HEK293 (cell line): ENCODE results near the gene ATE1.
"Not testable (repeated sequence)": the region's sequence is repeated elsewhere in the genome, so short reads cannot be mapped to it uniquely, and the experiment has no call there.

Experiments
- CTCF ChIA-PET: fragments of 350-600 bp; formaldehyde crosslinking; extraction: SDS; loops from one replicate; lab custom pipeline; 2021; ENCODE audit warnings: antibody characterized with exemption; lab: Yijun Ruan, JAX
- POLR2A ChIA-PET: fragments of 300-600 bp; formaldehyde crosslinking; extraction: SDS; loops from one replicate; lab custom pipeline; 2020; ENCODE audit warnings: antibody characterized with exemption, inconsistent platforms; lab: Yijun Ruan, JAX
- H3K27ac ChIP-seq: fragments of 200-500 bp; sonication (Bioruptor generic); 2 replicates; pipeline ENCODE4 v1.5.1; 2014; ENCODE audit warnings: low read depth, low read length, control low read depth, inconsistent platforms; ENCODE audit errors: extremely low read depth
- H3K36me3 ChIP-seq, 2 experiments: fragments of 200-500 bp in 1 of 2; sonication (Bioruptor generic) in 1 of 2; 1 replicate in 1 of 2; 2 replicates in 1 of 2; pipeline ENCODE4 v1.5.1; 2014 to 2017; ENCODE audit warnings: inconsistent platforms in 2 of 2, low read length in 2 of 2; ENCODE audit not compliant: control insufficient read depth in 2 of 2, insufficient read depth in 1 of 2
- H3K4me1 ChIP-seq: fragments of 200-500 bp; sonication (Bioruptor generic); 2 replicates; pipeline ENCODE4 v1.5.1; 2014; ENCODE audit warnings: mild to moderate bottlenecking, low read length, inconsistent platforms; ENCODE audit not compliant: control insufficient read depth, insufficient read depth
- H3K4me3 ChIP-seq: 2 replicates; pipeline ENCODE4 v1.5.1; 2011; ENCODE audit warnings: low read depth, mild to moderate bottlenecking, control low read depth, low read length, moderate library complexity
- H3K9me3 ChIP-seq: fragments of 200-500 bp; sonication (Bioruptor generic); 2 replicates; pipeline ENCODE4 v1.5.1; 2014; ENCODE audit warnings: low read depth, low read length, inconsistent platforms; ENCODE audit not compliant: control insufficient read depth, insufficient read depth
- GLIS1 ChIP-seq: fragments of 450-650 bp; formaldehyde crosslinking; IDR thresholded peaks from 2 replicates; pipeline ENCODE4 v1.5.1; 2016; ENCODE audit warnings: missing biosample characterization, missing genetic modification characterization
- GLIS2 ChIP-seq: fragments of 450-650 bp; formaldehyde crosslinking; IDR thresholded peaks from 2 replicates; pipeline ENCODE4 v1.5.1; 2016; ENCODE audit warnings: missing biosample characterization, missing genetic modification characterization
- PRDM1 ChIP-seq: fragments of 450-650 bp; formaldehyde crosslinking; IDR thresholded peaks from 2 replicates; pipeline ENCODE4; 2016; ENCODE audit warnings: missing biosample characterization, missing genetic modification characterization
- YY1 ChIP-seq: fragments of 450-650 bp; formaldehyde crosslinking; IDR thresholded peaks from 2 replicates; pipeline ENCODE4 v1.5.1; 2018; ENCODE audit warnings: missing biosample characterization, missing genetic modification characterization
- ZBTB20 ChIP-seq: fragments of 450-650 bp; formaldehyde crosslinking; IDR thresholded peaks from 2 replicates; pipeline ENCODE4 v1.5.1; 2016; ENCODE audit warnings: missing biosample characterization, missing genetic modification characterization
- ZFP3 ChIP-seq: fragments of 450-650 bp; formaldehyde crosslinking; IDR thresholded peaks from 2 replicates; pipeline ENCODE4 v1.5.1; 2016; ENCODE audit warnings: low read depth, missing biosample characterization, missing genetic modification characterization
- ZNF10 ChIP-seq: fragments of 450-650 bp; formaldehyde crosslinking; IDR thresholded peaks from 2 replicates; pipeline ENCODE4 v1.5.1; 2017; ENCODE audit warnings: missing biosample characterization, missing genetic modification characterization
- ZNF248 ChIP-seq: fragments of 450-650 bp; formaldehyde crosslinking; IDR thresholded peaks from 2 replicates; pipeline ENCODE4 v1.5.1; 2017; ENCODE audit warnings: missing biosample characterization, missing genetic modification characterization
- ZNF274 ChIP-seq, 2 experiments: fragments of 200-500 bp in 1 of 2; fragments of 450-650 bp in 1 of 2; sonication (Bioruptor generic) in 1 of 2; formaldehyde crosslinking in 1 of 2; IDR thresholded peaks; 2 replicates each; pipeline versions ENCODE4 v1.5.1 to v1.6.1; 2014 to 2016; ENCODE audit warnings: borderline replicate concordance in 1 of 2, inconsistent platforms in 1 of 2, low read length in 1 of 2, missing biosample characterization in 1 of 2, missing genetic modification characterization in 1 of 2
- ZNF341 ChIP-seq: fragments of 450-650 bp; formaldehyde crosslinking; IDR thresholded peaks from 2 replicates; pipeline ENCODE4; 2016; ENCODE audit warnings: low read depth, missing biosample characterization, missing genetic modification characterization
- ZNF423 ChIP-seq: fragments of 450-650 bp; formaldehyde crosslinking; IDR thresholded peaks from 2 replicates; pipeline ENCODE4 v1.5.1; 2016; ENCODE audit warnings: missing biosample characterization, missing genetic modification characterization
- ZNF521 ChIP-seq: fragments of 450-650 bp; formaldehyde crosslinking; IDR thresholded peaks from 2 replicates; pipeline ENCODE4 v1.5.1; 2017; ENCODE audit warnings: missing biosample characterization, mild to moderate bottlenecking, missing genetic modification characterization
- ZNF530 ChIP-seq: fragments of 450-650 bp; formaldehyde crosslinking; IDR thresholded peaks from 2 replicates; pipeline ENCODE4 v1.5.1; 2016; ENCODE audit warnings: low read depth, missing biosample characterization, missing genetic modification characterization
- ZNF544 ChIP-seq: fragments of 450-650 bp; formaldehyde crosslinking; IDR thresholded peaks from 2 replicates; pipeline ENCODE4 v1.5.0; 2017; ENCODE audit warnings: missing biosample characterization, missing genetic modification characterization
- ZNF548 ChIP-seq: fragments of 450-650 bp; formaldehyde crosslinking; IDR thresholded peaks from 2 replicates; pipeline ENCODE4 v1.5.1; 2016; ENCODE audit warnings: missing biosample characterization, missing genetic modification characterization
- ZNF560 ChIP-seq: fragments of 450-650 bp; formaldehyde crosslinking; IDR thresholded peaks from 2 replicates; pipeline ENCODE4 v1.5.1; 2017; ENCODE audit warnings: missing biosample characterization, missing genetic modification characterization, borderline replicate concordance
- ZNF621 ChIP-seq: fragments of 450-650 bp; formaldehyde crosslinking; IDR thresholded peaks from 2 replicates; pipeline ENCODE4 v1.5.1; 2017; ENCODE audit warnings: missing biosample characterization, missing genetic modification characterization
- ZNF629 ChIP-seq: fragments of 450-650 bp; formaldehyde crosslinking; IDR thresholded peaks from 2 replicates; pipeline ENCODE4 v1.5.1; 2017; ENCODE audit warnings: missing biosample characterization, missing genetic modification characterization
- ZSCAN23 ChIP-seq: fragments of 450-650 bp; formaldehyde crosslinking; IDR thresholded peaks from 2 replicates; pipeline ENCODE4 v1.5.1; 2016; ENCODE audit warnings: missing biosample characterization, missing genetic modification characterization
- TF ChIP-seq, protein P1 (sequence below): fragments of 450-650 bp; formaldehyde crosslinking; IDR thresholded peaks from 2 replicates; pipeline ENCODE4 v1.5.1; 2016; ENCODE audit warnings: missing biosample characterization, missing genetic modification characterization
- TF ChIP-seq, protein P2 (sequence below): fragments of 450-650 bp; IDR thresholded peaks from 2 replicates; pipeline ENCODE4 v1.5.1; 2018; ENCODE audit warnings: missing biosample characterization, mild to moderate bottlenecking, missing genetic modification characterization
- TF ChIP-seq, protein P3 (sequence below): fragments of 450-650 bp; formaldehyde crosslinking; IDR thresholded peaks from 2 replicates; pipeline ENCODE4 v1.5.1; 2016; ENCODE audit warnings: missing biosample characterization, missing genetic modification characterization
- TF ChIP-seq, protein P4 (sequence below): fragments of 450-650 bp; formaldehyde crosslinking; IDR thresholded peaks from 2 replicates; pipeline ENCODE4 v1.5.1; 2017; ENCODE audit warnings: missing biosample characterization, missing genetic modification characterization
- TF ChIP-seq, protein P5 (sequence below): fragments of 450-650 bp; formaldehyde crosslinking; IDR thresholded peaks from 2 replicates; pipeline ENCODE4 v1.5.1; 2016; ENCODE audit warnings: missing biosample characterization, missing genetic modification characterization

Gene ATE1

DNA sequence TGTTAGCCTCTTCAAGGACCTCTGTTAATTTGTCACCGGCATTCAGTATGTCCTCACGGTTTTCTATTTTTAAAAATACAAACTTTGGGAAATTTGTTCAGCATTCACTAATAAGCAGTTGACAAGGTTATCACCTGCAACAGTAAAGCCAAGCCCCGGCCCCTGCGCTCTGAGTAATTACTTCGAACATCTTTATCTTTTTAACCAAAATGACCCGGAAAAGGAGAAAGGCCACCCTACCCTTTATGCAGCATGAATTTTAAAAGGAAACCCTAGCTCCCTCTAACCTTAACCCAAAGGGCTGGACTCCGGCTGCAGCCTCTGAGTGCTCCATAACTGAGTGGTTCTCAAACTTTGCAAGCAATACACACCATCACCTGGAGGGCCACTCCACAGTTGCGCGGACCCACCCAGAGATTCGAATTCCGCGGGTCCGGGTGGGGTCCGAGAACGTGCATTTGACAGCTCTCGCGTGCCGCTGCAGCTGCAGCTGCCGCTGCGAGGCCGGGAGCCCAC is 46.2 kb upstream of the ATE1 start:
- CTCF ChIA-PET = interaction anchor here (0.6 to 1.7 kb wide), 6 partner anchors 26 to 78 kb away, joined by 3 to 7 read pairs (median 4); no protein-coding TSS in a partner anchor
- H3K9me3 ChIP-seq = no peaks in the 10 kb centered on the region
- TF ChIP-seq ZNF10 (tag by site-specific recombination) (no peak), YY1 (peak; percentile 8; the same call in 1 of the 2 replicates), GLIS1 (tag by site-specific recombination) (0 out of 2 replicates have a peak, but pooled peaks have one; percentile 15), ZNF629 (0 out of 2 replicates have a peak, but pooled peaks have one; percentile 7), ZBTB20 (tag by site-specific recombination) (peak; percentile 80)
- TF ChIP-seq, protein P1, sequence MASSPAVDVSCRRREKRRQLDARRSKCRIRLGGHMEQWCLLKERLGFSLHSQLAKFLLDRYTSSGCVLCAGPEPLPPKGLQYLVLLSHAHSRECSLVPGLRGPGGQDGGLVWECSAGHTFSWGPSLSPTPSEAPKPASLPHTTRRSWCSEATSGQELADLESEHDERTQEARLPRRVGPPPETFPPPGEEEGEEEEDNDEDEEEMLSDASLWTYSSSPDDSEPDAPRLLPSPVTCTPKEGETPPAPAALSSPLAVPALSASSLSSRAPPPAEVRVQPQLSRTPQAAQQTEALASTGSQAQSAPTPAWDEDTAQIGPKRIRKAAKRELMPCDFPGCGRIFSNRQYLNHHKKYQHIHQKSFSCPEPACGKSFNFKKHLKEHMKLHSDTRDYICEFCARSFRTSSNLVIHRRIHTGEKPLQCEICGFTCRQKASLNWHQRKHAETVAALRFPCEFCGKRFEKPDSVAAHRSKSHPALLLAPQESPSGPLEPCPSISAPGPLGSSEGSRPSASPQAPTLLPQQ = peak; percentile 9; the same call in 1 of the 2 replicates
- POLR2A ChIA-PET = interaction anchor here (1.0 to 2.4 kb wide), 3 partner anchors 40 to 209 kb away, joined by 3 to 8 read pairs (median 3); partner anchors contain the start of gene ATE1
- H3K36me3 ChIP-seq = peaks cover 21 to 36% of the 10 kb centered on the region in 2 experiments
- H3K4me3 ChIP-seq = peak overlapping the region; percentile 75
- peak overlapping the region; percentile 99; the same call in 1 of the 2 replicates for H3K27ac ChIP-seq
- peaks cover 5% of the 10 kb centered on the region for H3K4me1 ChIP-seq

DNA sequence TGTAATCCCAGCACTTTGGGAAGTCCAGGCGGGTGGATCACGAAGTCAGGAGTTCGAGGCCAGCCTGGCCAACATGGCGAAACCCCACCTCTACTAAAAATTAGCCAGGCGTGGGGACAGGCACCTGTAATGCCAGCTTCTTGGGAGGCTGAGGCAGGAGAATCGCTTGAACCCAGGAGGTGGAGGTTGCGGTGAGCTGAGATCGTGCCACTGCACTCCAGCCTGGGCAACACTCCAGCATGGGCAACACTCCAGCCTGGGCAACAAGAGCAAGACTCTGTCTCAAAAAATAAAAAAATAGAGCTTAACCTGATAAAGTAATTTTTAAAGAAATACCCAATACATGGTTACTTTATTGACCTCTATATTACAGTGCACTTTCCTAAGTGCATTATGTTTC is 41.3 kb upstream of the ATE1 start:
- H3K9me3 ChIP-seq, POLR2A ChIA-PET, CTCF ChIA-PET, H3K4me3 ChIP-seq, H3K4me1 ChIP-seq, H3K27ac ChIP-seq: not testable (repeated sequence)
- peaks cover 59 to 81% of the 10 kb centered on the region in 2 experiments for H3K36me3 ChIP-seq

DNA sequence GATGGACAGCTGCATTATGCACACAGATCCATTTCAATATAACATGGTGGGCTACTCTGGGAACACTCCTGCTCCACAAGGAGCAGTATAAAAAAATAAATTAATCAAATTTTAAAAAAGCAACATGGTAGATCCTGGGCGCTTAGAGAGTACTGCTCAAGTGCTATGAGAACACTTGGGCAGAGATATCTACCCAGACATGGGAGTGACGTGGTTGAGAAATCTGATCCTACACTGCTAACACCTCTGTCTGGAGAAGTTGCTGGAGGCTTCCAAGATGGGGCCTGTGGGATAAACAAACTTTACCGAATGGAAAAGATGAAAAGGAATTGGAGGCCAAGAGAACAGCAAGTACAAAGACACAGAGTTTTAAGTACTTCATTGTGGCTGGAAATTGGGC is 38.2 kb upstream of the ATE1 start:
- ChIA-PET CTCF (no interaction called here), POLR2A (interaction anchor here (1.0 kb wide), 1 partner anchor 9 kb away, joined by 3 read pairs; the partner anchor contains the start of gene NSMCE4A)
- peaks cover 77 to 78% of the 10 kb centered on the region in 2 experiments for H3K36me3 ChIP-seq

DNA sequence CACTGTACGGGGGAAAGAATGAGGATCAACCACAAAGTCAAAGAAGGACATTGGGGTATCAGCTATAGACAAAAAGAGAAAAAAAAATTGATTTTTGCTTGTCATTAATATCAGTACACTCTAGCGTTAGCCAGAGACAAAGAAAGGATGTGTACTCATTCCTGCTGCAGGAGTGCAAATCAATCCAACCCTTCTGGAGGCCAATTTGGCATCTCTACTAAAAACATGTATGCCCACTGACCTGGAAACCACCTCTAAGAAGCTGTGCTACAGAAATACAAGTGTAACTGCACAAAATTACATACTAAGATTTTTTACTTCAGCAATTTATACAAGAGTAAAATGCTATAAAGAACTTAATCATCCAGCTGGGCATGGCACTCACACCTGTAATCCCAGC is 33.6 kb upstream of the ATE1 start:
- peaks cover 65 to 76% of the 10 kb centered on the region in 2 experiments for H3K36me3 ChIP-seq
- TF ChIP-seq ZNF560 (tag by site-specific recombination) = no peak
- no peak for TF ChIP-seq ZSCAN23 (tag by site-specific recombination)
- TF ChIP-seq, protein P2, sequence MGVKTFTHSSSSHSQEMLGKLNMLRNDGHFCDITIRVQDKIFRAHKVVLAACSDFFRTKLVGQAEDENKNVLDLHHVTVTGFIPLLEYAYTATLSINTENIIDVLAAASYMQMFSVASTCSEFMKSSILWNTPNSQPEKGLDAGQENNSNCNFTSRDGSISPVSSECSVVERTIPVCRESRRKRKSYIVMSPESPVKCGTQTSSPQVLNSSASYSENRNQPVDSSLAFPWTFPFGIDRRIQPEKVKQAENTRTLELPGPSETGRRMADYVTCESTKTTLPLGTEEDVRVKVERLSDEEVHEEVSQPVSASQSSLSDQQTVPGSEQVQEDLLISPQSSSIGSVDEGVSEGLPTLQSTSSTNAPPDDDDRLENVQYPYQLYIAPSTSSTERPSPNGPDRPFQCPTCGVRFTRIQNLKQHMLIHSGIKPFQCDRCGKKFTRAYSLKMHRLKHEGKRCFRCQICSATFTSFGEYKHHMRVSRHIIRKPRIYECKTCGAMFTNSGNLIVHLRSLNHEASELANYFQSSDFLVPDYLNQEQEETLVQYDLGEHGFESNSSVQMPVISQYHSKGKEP (tag by site-specific recombination) = no peak
- no peak for TF ChIP-seq ZNF530 (tag by site-specific recombination)
- TF ChIP-seq ZNF548 (tag by site-specific recombination) = no peak
- no peak for TF ChIP-seq PRDM1 (tag by site-specific recombination)
- no peak for TF ChIP-seq GLIS2 (tag by site-specific recombination)
- TF ChIP-seq, protein P3, sequence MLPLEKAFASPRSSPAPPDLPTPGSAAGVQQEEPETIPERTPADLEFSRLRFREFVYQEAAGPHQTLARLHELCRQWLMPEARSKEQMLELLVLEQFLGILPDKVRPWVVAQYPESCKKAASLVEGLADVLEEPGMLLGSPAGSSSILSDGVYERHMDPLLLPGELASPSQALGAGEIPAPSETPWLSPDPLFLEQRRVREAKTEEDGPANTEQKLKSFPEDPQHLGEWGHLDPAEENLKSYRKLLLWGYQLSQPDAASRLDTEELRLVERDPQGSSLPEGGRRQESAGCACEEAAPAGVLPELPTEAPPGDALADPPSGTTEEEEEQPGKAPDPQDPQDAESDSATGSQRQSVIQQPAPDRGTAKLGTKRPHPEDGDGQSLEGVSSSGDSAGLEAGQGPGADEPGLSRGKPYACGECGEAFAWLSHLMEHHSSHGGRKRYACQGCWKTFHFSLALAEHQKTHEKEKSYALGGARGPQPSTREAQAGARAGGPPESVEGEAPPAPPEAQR (tag by site-specific recombination) = no peak
- TF ChIP-seq ZNF423 (tag by site-specific recombination) = no peak

More for the DNA sequence above, 38.2 kb upstream of the ATE1 start:
- TF ChIP-seq ZFP3 = no peak
- no peak for TF ChIP-seq ZNF341 (tag by site-specific recombination)
- no peak for TF ChIP-seq ZNF274 (IDR thresholded peaks at IDR 0.05; ENCODE audit: low read length)
- TF ChIP-seq ZNF274 (tag by site-specific recombination; IDR thresholded peaks at IDR 0.05; ENCODE audit: borderline replicate concordance) = no peak
- no peak for TF ChIP-seq ZNF248
- TF ChIP-seq ZNF544 (tag by site-specific recombination) = no peak
- TF ChIP-seq ZNF530 (tag by site-specific recombination) = no peak
- TF ChIP-seq ZNF621 = no peak
- TF ChIP-seq, protein P4, sequence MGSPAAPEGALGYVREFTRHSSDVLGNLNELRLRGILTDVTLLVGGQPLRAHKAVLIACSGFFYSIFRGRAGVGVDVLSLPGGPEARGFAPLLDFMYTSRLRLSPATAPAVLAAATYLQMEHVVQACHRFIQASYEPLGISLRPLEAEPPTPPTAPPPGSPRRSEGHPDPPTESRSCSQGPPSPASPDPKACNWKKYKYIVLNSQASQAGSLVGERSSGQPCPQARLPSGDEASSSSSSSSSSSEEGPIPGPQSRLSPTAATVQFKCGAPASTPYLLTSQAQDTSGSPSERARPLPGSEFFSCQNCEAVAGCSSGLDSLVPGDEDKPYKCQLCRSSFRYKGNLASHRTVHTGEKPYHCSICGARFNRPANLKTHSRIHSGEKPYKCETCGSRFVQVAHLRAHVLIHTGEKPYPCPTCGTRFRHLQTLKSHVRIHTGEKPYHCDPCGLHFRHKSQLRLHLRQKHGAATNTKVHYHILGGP (tag by site-specific recombination) = no peak
- TF ChIP-seq, protein P5, sequence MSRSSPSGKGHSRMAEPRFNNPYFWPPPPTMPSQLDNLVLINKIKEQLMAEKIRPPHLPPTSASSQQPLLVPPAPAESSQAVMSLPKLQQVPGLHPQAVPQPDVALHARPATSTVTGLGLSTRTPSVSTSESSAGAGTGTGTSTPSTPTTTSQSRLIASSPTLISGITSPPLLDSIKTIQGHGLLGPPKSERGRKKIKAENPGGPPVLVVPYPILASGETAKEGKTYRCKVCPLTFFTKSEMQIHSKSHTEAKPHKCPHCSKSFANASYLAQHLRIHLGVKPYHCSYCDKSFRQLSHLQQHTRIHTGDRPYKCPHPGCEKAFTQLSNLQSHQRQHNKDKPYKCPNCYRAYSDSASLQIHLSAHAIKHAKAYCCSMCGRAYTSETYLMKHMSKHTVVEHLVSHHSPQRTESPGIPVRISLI = no peak
- TF ChIP-seq ZNF521 (tag by site-specific recombination) = no peak
- Histone ChIP-seq H3K4me1 (no peaks in the 10 kb centered on the region), H3K9me3 (no peaks in the 10 kb centered on the region), H3K27ac (no peak overlapping the region), H3K4me3 (no peak overlapping the region)

More for the DNA sequence above, 33.6 kb upstream of the ATE1 start:
- ChIA-PET POLR2A (interaction anchor here (0.7 to 0.8 kb wide), 2 partner anchors 9 to 15 kb away, joined by 3 read pairs; no protein-coding TSS in a partner anchor), CTCF (no interaction called here)
- Histone ChIP-seq H3K4me3 (no peak overlapping the region), H3K27ac (no peak overlapping the region), H3K4me1 (no peaks in the 10 kb centered on the region), H3K9me3 (no peaks in the 10 kb centered on the region)
